Inflammatory macrophage treated with lipopolysaccharide for 1 hour (primary cell): Measurements from ENCODE around the gene ADGRB3.

ENCODE experiments used
- DNase-seq, 2 donors: peaks; one replicate each; pipeline ENCODE4 v3.0.0-alpha.2; 2020 to 2022

The ADGRB3 gene

DNA sequence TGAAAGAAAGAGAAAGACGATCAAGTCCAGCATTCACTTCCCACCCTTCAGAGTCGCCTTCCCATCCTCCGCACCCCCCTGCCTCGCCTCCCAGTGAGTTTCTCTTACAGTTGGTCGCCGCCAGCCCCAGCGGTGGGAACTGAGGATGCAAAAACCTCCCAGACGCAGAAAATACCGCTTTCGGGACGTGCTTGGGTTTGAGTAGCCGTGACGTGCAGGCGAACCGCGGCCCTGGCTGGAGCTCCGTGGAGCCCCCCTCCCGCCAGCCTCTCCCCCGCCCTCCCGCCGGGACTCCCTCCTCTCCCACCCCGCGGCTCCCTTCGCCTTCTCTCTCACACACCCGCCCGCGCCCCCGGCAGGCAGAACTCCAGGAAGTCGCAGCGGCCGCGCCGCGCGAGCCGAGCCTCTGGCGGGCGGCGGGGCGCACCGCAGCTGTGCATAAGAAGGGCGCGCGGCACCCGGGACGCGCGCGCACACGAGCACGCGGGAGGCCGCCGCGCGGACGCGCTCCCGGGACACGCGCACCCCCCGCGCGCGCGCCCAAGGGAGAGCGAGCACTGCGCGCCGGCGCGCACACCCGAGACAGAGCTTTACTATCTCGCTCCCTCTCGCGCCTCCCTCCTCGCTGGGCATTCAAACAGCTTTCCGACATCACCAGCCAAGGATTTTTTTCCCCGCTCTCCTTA is at the start of gene ADGRB3:
Gene ADGRB3 (plus strand): TSS at position 557 of the 686 bp plus-strand sequence. CDS start 3,394 bp downstream, outside the sequence.
- DNase-seq = peak; percentile 33 to 63

DNA sequence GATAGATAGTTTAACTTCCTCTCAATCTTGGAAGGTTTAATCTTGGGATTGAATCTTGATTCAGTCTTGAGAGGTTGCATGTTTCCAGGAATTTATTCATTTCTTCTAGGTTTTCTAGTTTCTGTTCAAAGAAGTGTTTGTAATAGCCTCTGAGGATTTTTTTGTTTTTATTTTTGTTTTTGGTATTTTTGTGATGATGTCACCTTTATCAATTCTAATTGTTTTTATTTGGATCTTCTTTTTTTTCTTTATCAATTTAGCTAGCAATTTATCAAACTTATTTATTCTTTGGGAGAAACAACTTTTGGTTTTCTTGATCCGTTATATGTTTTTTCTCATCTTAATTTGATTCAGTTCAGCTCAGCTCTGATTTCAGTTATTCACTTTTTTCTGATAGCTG is 41.5 kb upstream of the ADGRB3 start:
- no peak for DNase-seq

DNA sequence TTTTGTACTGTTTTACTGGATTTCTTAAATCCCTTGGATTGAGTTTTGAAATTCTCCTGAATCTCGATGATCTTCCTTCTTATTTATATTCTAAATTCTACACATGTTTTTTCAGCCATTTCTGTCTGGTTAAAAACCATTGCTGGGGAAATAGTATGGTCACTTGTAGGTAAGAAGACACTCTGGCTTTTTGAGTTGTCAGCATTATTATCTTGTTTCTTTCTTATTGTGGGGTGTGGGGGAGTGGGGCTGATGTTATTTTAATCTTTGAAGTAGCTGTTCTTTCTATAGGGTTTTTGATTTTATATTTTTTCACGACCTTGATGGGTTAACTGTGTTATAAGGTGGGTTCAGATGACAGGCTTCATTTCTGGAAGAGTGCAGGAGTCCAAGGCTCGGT is 37.4 kb upstream of the ADGRB3 start:
- no peak for DNase-seq

DNA sequence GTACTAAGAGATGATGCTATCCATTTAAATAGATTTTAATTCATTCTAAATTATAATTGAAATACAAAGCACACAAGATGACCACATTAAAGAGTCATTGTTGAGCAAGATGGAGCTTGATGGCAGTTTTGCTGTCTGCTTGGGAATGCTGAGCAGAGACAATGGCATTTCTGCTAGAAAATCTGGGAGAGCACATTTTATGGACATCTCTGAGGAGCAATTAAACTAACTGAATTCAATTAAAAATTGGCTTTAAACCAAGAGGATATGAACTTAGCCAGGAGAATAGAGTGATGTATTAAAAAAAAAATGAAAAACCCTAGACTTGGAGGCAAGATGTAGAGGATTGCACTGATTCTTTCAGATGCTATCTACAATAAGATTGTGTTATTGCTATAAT is 19.1 kb upstream of the ADGRB3 start:
- DNase-seq = no peak

DNA sequence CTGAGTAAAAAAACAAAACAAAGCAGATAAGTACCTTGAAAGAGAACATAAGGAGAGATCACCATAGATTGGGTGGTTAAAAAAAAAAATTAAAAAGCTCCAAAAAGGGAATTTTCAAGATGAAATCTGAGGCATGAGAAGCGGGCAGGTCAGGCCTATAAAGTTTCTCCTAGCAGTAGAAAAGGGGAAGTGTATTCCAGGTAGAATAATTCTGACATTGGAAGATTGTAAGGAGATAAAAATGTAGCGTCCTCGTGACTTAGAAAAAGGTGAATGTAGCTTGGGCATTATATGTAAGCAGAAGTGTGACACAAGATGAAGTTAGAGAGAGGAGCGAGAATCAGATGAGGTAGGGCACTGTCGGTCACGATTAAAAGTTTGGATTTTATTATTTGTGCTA is 9.1 kb upstream of the ADGRB3 start:
- DNase-seq = no peak

DNA sequence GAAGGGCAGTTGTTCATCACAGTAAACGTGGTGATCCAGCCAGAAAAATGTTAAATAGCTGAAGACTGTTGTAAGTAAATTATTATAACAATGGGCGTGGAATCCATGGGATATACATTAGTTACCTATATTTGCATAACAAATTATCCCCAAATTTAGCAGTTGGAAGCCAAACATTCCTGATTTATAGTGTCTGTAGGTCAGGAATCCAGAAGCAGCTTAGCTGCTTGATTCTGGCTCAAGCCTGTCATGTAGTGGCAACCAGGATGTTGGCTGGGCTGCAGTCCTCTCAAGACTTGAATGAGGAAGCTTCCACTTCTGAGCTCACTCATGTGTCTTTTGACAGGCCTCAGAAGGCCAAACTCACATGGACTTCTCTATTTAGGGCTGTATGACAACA is 6.9 kb upstream of the ADGRB3 start:
- peak; percentile 39 to 59 for DNase-seq

DNA sequence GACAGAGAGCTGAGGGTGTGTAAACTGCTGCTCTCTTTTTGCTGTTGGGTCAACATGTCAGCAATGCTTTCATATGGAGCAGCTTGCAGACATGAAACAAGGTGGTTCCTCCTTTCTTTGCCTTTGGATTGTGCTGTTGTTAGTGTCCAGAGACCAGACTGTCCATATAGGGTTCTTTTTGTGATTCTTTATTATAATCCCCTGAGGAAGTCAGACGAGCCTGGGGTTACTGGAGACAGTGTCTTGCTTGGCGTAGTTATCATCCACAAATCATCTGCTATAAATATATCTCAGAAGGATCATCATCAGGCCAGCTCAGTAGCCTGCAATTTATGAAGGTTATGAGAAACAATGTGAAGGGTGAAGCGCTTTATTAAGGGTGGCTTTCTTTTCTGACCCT is 2.3 kb upstream of the ADGRB3 start:
- DNase-seq = no peak

DNA sequence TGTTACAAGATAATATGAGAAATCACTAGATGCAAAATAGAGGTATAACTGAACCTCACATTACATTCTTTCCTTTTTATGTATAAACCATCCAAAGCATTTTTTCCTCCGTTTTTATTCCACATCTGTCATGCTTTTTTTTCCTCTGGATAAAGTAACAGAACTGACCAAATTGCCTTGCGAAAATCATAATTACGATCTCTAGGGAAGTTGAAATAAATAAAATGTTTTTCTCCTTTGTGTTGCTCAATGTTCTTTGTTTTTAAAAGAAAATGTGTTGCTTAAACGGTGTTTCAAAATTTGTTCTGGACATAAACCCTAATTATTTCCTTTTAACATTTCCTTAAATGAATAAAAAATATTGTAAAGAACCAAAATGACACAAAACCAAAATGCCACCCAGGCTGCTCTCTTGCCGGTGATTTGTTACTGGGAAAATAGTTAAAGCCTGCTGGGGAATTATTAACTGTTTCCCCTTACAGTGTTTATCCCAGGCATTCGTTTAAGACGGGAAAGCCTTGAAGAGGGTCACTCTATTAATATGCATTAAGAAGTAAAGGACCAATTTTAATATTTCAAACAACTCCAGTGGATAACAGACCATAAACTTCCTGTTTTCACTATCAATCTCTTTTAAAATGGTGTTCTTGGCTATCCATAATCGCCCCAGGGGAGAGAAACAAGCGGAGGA is 1.7 kb upstream of the ADGRB3 start:
- no peak for DNase-seq

DNA sequence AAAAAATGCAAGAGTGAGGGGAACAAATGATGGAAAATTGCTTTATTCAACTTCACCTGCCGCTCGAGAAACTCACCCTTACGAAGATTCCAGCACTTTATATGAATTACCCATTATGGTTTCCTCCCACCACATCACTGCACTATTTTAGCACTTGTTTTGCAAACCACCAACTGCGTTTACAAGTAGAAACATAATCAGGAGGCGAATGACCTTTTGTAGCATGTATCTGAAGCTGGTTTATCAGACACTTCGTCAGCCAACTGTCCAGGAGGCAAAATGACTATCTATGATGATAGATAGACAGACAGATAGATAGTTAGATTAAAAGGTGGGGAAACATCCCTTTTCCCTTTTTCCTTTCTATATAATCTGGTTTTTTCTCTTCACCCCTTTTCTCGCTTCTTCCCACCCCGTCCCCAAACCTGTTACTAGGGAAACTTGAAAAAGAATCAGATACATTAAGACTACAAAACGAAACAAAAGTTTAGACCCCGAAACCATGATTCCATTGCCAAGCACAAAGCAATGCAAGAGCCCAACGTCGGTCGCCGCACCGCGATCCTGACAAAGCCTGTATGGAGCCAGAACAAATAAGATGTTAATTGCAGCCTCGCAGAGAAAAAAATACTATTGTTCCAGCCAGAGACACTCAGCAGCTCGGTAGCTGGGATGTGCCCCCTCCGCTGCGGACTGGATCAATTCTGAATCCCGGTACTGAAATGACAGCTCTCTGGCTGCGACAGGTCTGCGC is 933 bp upstream of the ADGRB3 start:
- no peak for DNase-seq

DNA sequence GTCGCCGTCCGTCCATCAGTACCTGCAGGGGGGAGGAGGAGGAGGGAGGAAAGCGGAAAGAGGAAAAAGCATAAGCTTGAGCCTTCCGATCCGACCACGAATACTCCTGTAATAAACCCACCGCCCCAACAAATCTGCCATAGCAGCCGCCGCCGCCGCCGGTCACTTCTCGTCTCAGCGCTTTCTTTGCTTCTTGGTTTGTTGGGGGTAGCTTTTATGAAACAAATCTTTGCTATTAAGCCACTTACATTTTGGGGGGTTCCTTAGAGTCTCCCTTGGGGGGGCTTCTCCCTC is 277 bp downstream of the ADGRB3 start:
- no peak for DNase-seq

DNA sequence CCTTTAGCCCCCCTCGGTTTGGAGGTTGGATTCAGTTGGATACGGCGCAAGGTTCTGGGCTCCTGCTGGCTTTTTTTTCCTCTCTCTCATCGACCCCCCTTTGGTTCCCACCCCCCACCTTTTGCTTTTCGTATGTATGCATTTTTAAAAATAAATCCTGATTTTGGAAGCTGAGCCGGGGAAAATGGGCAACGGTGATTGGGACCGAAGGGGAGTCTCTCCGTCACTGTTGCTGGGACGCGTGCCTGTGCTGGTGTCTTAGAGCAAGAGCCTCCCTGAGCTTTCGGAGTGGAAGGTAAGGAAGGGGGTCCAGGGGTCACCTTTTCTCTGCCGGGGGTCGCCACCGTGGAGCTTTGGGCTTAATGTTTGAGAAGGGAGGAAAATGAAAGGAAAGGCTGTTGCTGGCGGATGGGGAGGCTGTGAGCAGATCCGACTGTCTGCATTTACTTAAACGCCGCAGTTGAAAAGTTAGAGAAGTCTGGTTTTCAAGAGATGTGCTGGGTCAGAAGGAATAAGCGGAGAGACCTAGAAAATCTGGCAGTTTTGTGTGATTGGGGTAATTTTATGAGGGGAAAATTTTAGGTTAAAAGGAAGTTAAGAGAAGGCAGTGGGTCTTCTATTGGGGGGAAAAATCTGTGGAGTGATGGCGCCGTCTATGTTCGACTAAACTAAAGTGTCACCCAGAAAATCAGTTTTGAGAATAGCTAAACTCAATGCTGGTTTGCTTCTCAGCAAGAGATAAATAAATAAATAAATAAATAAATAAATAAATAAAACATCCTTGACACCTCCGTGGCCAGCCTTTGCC is 828 bp downstream of the ADGRB3 start:
- DNase-seq = no peak

DNA sequence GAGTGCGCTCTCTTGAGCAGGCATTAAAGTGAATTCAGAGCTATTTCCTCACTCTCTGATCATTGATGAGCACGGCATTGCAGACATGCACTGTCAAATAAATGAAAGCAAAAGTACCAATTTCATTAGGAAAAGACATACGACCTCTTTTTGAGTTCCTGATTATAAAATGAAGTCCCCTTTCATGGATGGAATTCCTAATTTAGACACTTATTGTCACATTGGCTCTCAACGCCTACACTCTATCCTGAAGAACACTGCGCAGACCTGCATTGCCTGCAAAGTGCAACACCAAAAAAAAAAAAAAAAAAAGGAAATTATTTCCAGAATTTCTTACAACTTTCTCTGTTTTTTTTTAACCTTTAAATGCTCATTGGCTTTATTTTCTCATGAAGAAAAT is 1.6 kb downstream of the ADGRB3 start:
- DNase-seq = no peak

DNA sequence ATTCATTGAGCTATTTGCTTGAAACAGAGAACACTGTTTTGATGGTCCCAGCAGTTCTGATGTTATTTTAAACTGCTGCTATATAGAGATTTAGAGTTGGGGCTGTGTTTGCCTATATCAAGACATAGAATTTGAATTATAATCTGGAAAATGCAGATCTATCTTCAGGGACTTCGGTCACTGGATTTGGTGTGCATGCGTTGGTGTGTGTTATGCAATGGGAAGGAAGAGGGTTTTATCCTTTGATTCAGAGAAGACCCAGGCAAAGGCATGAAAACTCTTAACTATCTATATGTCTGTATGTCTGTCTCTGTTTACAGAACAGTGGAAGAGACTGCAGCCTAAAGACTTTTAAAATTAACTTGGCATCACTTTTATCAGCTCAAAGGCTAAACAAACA is 2.0 kb downstream of the ADGRB3 start:
- DNase-seq = no peak

DNA sequence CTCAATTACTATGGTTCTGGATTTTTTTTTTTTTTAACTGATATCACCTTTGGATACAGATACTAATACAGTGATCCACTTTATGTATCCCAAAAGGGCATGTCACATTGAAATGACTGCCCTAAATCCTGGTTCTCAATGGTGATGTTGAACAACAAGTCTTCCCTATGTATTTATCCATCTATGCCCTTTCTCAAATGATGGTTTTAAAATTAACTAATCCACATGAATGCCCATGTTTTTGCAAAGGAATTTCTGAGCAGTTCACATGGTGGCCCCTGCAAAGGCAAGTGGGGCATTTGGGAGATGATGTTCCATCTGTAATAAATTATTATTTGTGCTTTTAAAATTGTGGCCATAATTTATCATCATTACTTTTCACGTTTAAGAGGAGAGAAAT is 2.7 kb downstream of the ADGRB3 start:
- no peak for DNase-seq

DNA sequence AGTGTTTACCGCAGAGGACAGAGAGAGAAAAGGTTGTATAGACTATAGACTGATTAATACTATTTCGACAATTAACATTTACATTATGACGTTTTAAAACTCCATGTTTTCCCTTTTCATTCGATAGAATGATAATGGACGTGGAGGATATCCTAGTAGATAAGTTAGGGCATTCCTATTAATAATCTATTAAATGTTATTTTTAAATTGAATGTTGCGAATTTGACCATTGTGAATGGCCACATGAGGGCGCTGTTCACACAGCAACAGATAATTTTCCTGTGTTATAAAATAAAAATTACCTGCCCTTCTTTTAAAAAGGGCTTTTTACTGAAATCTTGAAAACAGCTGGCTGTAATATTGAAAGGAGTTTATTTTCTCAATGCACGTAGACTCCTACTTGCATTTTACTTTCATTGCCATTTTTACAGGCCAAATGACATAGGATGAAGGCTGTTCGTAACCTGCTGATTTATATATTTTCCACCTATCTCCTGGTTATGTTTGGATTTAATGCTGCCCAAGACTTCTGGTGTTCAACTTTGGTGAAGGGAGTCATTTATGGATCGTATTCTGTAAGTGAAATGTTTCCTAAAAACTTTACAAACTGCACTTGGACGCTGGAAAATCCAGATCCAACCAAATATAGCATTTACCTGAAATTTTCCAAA is 3.3 kb downstream of the ADGRB3 start:
- DNase-seq = peak; percentile 20 to 74

DNA sequence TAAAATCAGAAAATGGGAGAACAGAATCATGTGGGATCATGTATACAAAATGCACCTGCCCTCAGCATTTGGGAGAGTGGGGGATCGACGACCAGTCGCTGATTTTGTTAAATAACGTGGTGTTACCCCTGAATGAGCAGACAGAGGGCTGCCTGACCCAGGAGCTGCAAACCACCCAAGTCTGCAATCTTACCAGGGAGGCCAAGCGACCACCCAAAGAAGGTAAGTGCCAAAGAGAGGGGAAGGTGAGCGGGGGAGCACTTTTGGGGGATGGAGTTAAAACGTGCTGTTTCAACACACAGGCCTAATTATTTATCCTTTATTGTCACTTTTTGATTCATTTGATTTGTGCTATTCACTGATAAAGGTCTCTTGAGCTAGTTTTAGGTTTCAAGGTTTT is 4.1 kb downstream of the ADGRB3 start:
- DNase-seq = no peak

DNA sequence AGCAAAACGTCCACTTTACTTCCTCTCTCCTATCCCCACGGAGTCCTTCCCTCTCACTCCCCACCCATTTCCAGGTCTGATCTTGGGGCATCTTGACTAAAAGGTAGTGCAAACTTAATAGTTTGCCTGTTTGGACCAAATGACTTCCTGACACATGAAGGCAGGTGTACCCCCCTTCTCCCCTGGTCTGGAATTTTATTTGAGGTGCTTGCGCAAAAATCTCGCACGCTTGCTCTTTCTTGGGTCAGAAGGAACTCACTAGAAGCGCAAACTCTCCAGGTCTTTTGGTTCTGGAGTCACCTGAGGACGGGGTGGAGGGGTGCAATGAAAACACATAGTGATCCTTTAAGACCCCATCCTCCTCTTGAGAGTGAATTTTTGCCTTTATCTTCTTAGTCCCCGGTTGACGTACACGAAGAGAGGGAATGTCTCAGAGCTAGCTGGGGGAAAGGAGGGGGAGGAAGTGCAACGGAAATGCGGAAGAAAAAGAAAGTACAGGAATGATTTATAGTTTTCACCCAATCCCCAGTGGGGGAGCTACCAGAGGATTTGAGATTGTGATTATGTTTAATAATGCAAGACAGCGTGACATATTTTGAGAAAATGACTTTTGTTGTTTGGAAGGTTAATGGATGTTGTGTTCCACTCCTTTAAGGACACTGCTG is 4.9 kb downstream of the ADGRB3 start:
- no peak for DNase-seq

DNA sequence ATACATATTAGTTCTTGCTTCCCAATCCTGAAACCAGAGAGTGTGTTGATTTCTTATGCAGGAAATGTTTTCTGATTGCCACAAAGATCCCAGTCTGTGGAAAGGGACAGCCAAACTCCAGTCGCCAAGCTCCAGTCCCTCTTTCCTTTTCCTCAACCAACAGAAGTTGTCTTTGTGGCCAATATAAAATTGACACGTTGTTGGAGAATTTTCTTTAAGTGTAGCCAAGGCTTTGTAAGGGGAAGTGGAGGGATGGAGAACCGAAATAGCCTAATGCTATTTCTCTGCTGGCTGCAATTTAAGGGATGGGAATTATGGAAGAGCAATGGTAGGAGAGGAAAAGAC is 5.4 kb downstream of the ADGRB3 start:
- DNase-seq = no peak

DNA sequence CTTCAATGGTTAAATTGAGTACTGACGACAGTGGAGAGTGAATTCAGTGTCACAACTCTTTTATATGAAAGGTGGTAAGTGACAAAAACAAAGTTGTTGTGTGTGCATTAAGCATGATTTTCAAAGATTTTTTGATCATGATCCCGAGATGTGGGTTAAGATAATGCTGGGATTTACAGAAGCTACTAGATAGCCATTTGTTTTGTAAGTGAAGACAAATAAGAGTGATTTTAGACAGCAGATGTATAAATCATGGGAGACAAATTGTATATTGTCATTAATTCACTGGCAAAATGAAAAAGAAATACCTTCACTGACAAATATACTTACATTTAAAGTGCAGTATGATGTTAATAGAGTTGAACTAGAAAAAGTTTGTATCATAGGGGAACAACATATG is 6.1 kb downstream of the ADGRB3 start:
- no peak for DNase-seq

DNA sequence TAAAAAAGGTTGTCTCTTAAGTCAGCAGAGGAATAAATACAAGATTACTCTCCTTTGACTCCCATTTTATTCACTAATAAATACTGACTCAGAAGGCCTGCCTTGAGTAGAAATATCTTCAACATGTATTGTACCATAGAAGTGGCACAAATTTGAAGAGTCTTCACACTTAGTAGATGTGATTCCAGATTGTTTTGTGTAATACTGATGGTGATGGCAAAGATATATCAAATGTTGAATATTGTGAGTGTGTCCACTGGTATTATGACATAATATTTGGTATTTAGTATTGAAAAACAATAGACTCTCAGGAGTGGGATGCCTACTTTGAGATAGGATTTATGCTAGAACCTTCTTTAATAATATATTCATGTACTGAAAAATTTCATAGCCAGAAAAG is 7.0 kb downstream of the ADGRB3 start:
- no peak for DNase-seq

DNA sequence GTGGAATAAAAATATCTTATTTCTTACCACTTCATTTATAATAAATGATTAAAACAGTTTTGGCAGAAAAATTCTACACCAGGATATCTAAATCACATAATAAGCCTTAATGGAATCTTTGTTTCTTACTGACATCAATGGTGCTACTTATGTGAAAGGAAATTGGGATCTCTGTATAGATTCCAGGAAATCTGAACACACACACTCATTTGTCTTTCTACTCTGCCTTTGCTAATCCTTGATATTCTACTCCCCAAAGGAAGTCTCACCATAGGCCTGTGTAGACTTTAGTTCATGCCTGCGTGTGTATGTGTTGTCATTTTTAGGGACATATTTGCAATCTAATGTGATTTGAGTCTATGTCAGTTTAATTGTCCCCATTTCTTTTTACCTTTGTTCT is 7.9 kb downstream of the ADGRB3 start:
- no peak for DNase-seq

DNA sequence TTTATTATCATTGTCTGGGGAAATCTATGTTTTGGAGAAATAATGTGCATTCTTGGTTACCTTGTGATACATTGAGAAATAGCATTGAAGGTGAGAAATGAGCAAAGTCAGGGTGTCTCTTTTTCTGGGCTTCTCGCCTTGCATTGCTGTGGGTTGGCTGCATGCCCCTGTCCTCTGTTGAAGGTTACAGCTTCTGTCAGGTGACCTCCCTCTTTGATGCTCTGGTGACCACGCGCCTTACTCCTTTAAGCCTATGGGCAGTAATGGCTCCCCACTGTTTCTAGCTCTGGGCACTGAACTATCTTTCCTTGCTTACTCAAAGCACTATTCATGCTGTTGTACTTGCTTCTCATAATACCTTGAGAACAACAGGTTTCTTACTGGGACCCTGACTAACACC is 14.6 kb downstream of the ADGRB3 start:
- DNase-seq = no peak
